H1 (cell line): ENCODE data around the gene NRXN2. TPM values are rescaled to one million over a fixed set of nuclear protein-coding genes. Genes with fewer than 3 reads are reported as not detected.
A peak's percentile ranks its signal among the peaks of the same experiment; 100 is the strongest.

ENCODE experiments used
- CTCF ChIA-PET: fragments of 300-600 bp; sonication (Branson Sonifier 250); formaldehyde crosslinking; loops from one replicate; lab custom pipeline; 2021; ENCODE audit not compliant: partially characterized antibody; lab: Charles Lee
- POLR2A ChIA-PET: fragments of 300-600 bp; sonication (Branson Sonifier 250); formaldehyde crosslinking; loops from one replicate; lab custom pipeline; 2021; ENCODE audit warnings: inconsistent platforms; ENCODE audit not compliant: partially characterized antibody; lab: Charles Lee
- DNase-seq, 2 experiments: peaks; one replicate each; pipeline versions ENCODE4 v3.0.0 to v3.0.0-alpha.2; 2010 to 2022; ENCODE audit warnings: low spot score in 2 of 2, low read depth in 1 of 2, mixed read lengths in 1 of 2
- FAIRE-seq: peaks from 2 replicates; lab custom pipeline; 2011; peaks lifted over from hg19 to GRCh38; lab: Jason Lieb, UNC
- H2AFZ ChIP-seq: 2 replicates; pipeline ENCODE4 v1.8.1; 2012; ENCODE audit warnings: low read length, inconsistent platforms
- H2AK5ac ChIP-seq: 2 replicates; pipeline ENCODE4 v1.6.1; 2013; ENCODE audit warnings: low read depth, low read length
- H2BK120ac ChIP-seq: replicated peaks from 2 replicates; pipeline ENCODE3; 2013; ENCODE audit warnings: low read depth, low read length, inconsistent platforms
- H2BK12ac ChIP-seq: 2 replicates; pipeline ENCODE4 v1.6.1; 2013; ENCODE audit warnings: low read depth, low read length
- H2BK15ac ChIP-seq: 2 replicates; pipeline ENCODE4 v1.6.1; 2013; ENCODE audit warnings: low read length
- H2BK20ac ChIP-seq: 2 replicates; pipeline ENCODE4 v1.6.1; 2013; ENCODE audit warnings: low read length
- H2BK5ac ChIP-seq: 2 replicates; pipeline ENCODE4 v1.6.1; 2013; ENCODE audit warnings: low read depth, low read length
- H3K14ac ChIP-seq: 2 replicates; pipeline ENCODE4 v1.6.1; 2013; ENCODE audit warnings: inconsistent platforms; ENCODE audit not compliant: insufficient read length
- H3K18ac ChIP-seq: 2 replicates; pipeline ENCODE4 v1.6.1; 2013; ENCODE audit warnings: low read length; ENCODE audit errors: extremely low read depth
- H3K23ac ChIP-seq: 2 replicates; pipeline ENCODE4 v1.6.1; 2013; ENCODE audit warnings: inconsistent platforms; ENCODE audit not compliant: insufficient read length
- H3K23me2 ChIP-seq: 2 replicates; pipeline ENCODE4 v1.6.1; 2013; ENCODE audit warnings: low read depth, low read length
- H3K27ac ChIP-seq: 2 replicates; pipeline ENCODE4 v1.6.1; 2011; ENCODE audit warnings: low read depth, low read length, inconsistent platforms
- H3K27me3 ChIP-seq, 4 experiments: replicated peaks in 1 of 4; 1 replicate in 1 of 4; 2 replicates in 3 of 4; pipeline versions ENCODE4 v1.6.1 to v1.8.1; 2011 to 2013; ENCODE audit warnings: low read length in 3 of 4, mild to moderate bottlenecking in 3 of 4, inconsistent platforms in 2 of 4, mixed read lengths in 2 of 4, moderate library complexity in 1 of 4; ENCODE audit not compliant: control insufficient read depth in 3 of 4, insufficient read depth in 3 of 4; ENCODE audit errors: extremely low read depth in 1 of 4
- H3K36me3 ChIP-seq, 4 experiments: 2 replicates each; pipeline versions ENCODE4 v1.6.1 to v1.8.1; 2011 to 2013; ENCODE audit warnings: mild to moderate bottlenecking in 4 of 4, low read length in 3 of 4, moderate library complexity in 2 of 4, control low read depth in 1 of 4, inconsistent platforms in 1 of 4; ENCODE audit not compliant: insufficient read depth in 4 of 4, control insufficient read depth in 2 of 4
- H3K4ac ChIP-seq: replicated peaks from 2 replicates; pipeline ENCODE3; 2013; ENCODE audit warnings: low read length, low read depth, mixed read lengths, inconsistent platforms; ENCODE audit not compliant: insufficient read length
- H3K4me1 ChIP-seq, 4 experiments: replicated peaks in 1 of 4; 1 replicate in 1 of 4; 2 replicates in 3 of 4; pipeline versions ENCODE4 v1.6.1 to v1.8.1; 2011 to 2013; ENCODE audit warnings: low read length in 3 of 4, inconsistent platforms in 2 of 4, mixed read lengths in 1 of 4; ENCODE audit not compliant: insufficient read depth in 4 of 4, control insufficient read depth in 3 of 4
- H3K4me2 ChIP-seq, 2 experiments: 2 replicates each; pipeline versions ENCODE4 v1.6.1 to v1.8.1; 2011 to 2013; ENCODE audit warnings: low read depth in 2 of 2, low read length in 2 of 2, control low read depth in 1 of 2, inconsistent platforms in 1 of 2, mild to moderate bottlenecking in 1 of 2; ENCODE audit not compliant: insufficient read depth in 1 of 2
- H3K4me3 ChIP-seq, 4 experiments: fragments of 200-600, 300-600 bp in 1 of 4; sonication (generic), shearing (Covaris generic), sonication (Bioruptor Twin) in 1 of 4; 2 replicates each; pipeline versions ENCODE4 v1.5.1 to v1.8.1; 2011 to 2016; ENCODE audit warnings: low read length in 4 of 4, low read depth in 3 of 4, control low read depth in 2 of 4, inconsistent platforms in 2 of 4, mild to moderate bottlenecking in 2 of 4, mixed read lengths in 1 of 4, moderate library complexity in 1 of 4; ENCODE audit not compliant: insufficient read depth in 2 of 4; ENCODE audit errors: extremely low read depth in 1 of 4
- H3K56ac ChIP-seq: replicated peaks from 2 replicates; pipeline ENCODE3; 2013; ENCODE audit warnings: low read depth, mild to moderate bottlenecking, mixed read lengths, low read length, inconsistent platforms; ENCODE audit not compliant: insufficient read length
- H3K79me1 ChIP-seq: 2 replicates; pipeline ENCODE4 v1.6.1; 2013; ENCODE audit warnings: low read depth, low read length, control low read depth
- H3K79me2 ChIP-seq, 2 experiments: 2 replicates each; pipeline versions ENCODE4 v1.6.1 to v1.8.1; 2012 to 2013; ENCODE audit warnings: low read length in 2 of 2, mild to moderate bottlenecking in 2 of 2, inconsistent platforms in 1 of 2; ENCODE audit not compliant: insufficient read depth in 2 of 2, control insufficient read depth in 1 of 2
- H3K9ac ChIP-seq, 4 experiments: replicated peaks in 1 of 4; 1 replicate in 1 of 4; 2 replicates in 3 of 4; pipeline versions ENCODE4 v1.6.1 to v1.8.1; 2011 to 2013; ENCODE audit warnings: low read depth in 3 of 4, low read length in 3 of 4, control low read depth in 2 of 4, mild to moderate bottlenecking in 2 of 4, moderate library complexity in 2 of 4, inconsistent platforms in 1 of 4; ENCODE audit errors: extremely low read depth in 1 of 4
- H3K9me3 ChIP-seq, 2 experiments: 2 replicates each; pipeline versions ENCODE4 v1.6.1 to v1.8.1; 2012 to 2013; ENCODE audit warnings: mild to moderate bottlenecking in 2 of 2, moderate library complexity in 2 of 2, control low read depth in 1 of 2, inconsistent platforms in 1 of 2, low read depth in 1 of 2, low read length in 1 of 2, mixed read lengths in 1 of 2; ENCODE audit not compliant: insufficient read depth in 2 of 2
- H4K20me1 ChIP-seq, 2 experiments: replicated peaks in 1 of 2; 2 replicates each; pipeline versions ENCODE3 to v1.8.1; 2011 to 2013; ENCODE audit warnings: inconsistent platforms in 2 of 2, low read length in 2 of 2, mild to moderate bottlenecking in 1 of 2; ENCODE audit not compliant: insufficient read depth in 2 of 2, control insufficient read depth in 1 of 2
- H4K5ac ChIP-seq: 2 replicates; pipeline ENCODE4 v1.6.1; 2013; ENCODE audit warnings: low read length, low read depth, mixed read lengths, inconsistent platforms; ENCODE audit not compliant: insufficient read length
- H4K8ac ChIP-seq: 2 replicates; pipeline ENCODE4 v1.8.0; 2013; ENCODE audit warnings: mild to moderate bottlenecking, moderate library complexity, low read length, inconsistent platforms; ENCODE audit not compliant: insufficient read depth; ENCODE audit errors: extremely low read depth
- H4K91ac ChIP-seq: replicated peaks from 2 replicates; pipeline ENCODE3; 2013; ENCODE audit warnings: low read length, mixed read lengths, inconsistent platforms; ENCODE audit not compliant: insufficient read length
- BACH1 ChIP-seq: IDR thresholded peaks from 2 replicates; pipeline ENCODE4 v1.6.1; 2012; ENCODE audit warnings: low read length, improper control_type of control experiment
- CREB1 ChIP-seq: IDR thresholded peaks from 2 replicates; pipeline ENCODE4 v1.6.1; 2012; ENCODE audit warnings: inconsistent platforms
- EP300 ChIP-seq, 2 experiments: IDR thresholded peaks; 1 replicate in 1 of 2; 2 replicates in 1 of 2; pipeline ENCODE4 v1.6.1; 2011 to 2012; ENCODE audit warnings: low read depth in 2 of 2, low read length in 2 of 2, mild to moderate bottlenecking in 2 of 2, borderline replicate concordance in 1 of 2, inconsistent platforms in 1 of 2, moderate library complexity in 1 of 2
- GABPA ChIP-seq: IDR thresholded peaks from 2 replicates; pipeline ENCODE4 v1.6.1; 2011; ENCODE audit warnings: mild to moderate bottlenecking, low read length, moderate library complexity, borderline replicate concordance; ENCODE audit not compliant: insufficient read depth
- HDAC6 ChIP-seq: IDR thresholded peaks from one replicate; pipeline ENCODE4 v1.7.1; 2012; ENCODE audit warnings: low read depth, mild to moderate bottlenecking, inconsistent platforms, low read length, moderate library complexity
- SIN3A ChIP-seq, 2 experiments: IDR thresholded peaks in 1 of 2; conservative IDR thresholded peaks in 1 of 2; 2 replicates each; pipeline ENCODE4 v1.6.1; 2011 to 2012; ENCODE audit warnings: low read length in 2 of 2, improper control_type of control experiment in 1 of 2, low read depth in 1 of 2, mild to moderate bottlenecking in 1 of 2
- SIX5 ChIP-seq: IDR thresholded peaks from 2 replicates; pipeline ENCODE4 v1.6.1; 2011; ENCODE audit warnings: mild to moderate bottlenecking, low read depth, low read length
- SP1 ChIP-seq: IDR thresholded peaks from 2 replicates; pipeline ENCODE4 v1.6.1; 2011; ENCODE audit warnings: low read depth, low read length
- SP2 ChIP-seq: IDR thresholded peaks from 2 replicates; pipeline ENCODE4 v1.6.1; 2012; ENCODE audit warnings: mild to moderate bottlenecking, low read length, inconsistent platforms
- WGBS, 2 experiments: shearing (Covaris generic) in 1 of 2; methylation state at CpG; one replicate each; pipeline versions ENCODE4 v1.1.6 to v1.1.7; 2013 to 2015; ENCODE audit warnings: low lambda C conversion rate in 2 of 2, mixed read lengths in 2 of 2, inconsistent platforms in 1 of 2, low coverage in 1 of 2, missing lambda C conversion rate in 1 of 2; ENCODE audit not compliant: insufficient replicate concordance in 2 of 2, insufficient coverage in 1 of 2, insufficient read length in 1 of 2; ENCODE audit errors: extremely low coverage in 1 of 2, missing lambda C conversion rate in 1 of 2; 5-methylcytosine and 5-hydroxymethylcytosine counted together
- long read RNA-seq, 2 experiments: library from RNA in 1 of 2; library from capped mRNA in 1 of 2; stranded (forward); transcript quantifications; one replicate each; pipeline ENCODE4 v2.0.0, GENCODE V29; 2021; ENCODE audit warnings: inconsistent platforms in 1 of 2
- polyA minus RNA-seq, 3 experiments: library from RNA; depleted of rRNA, polyadenylated mRNA; stranded (reverse); fragments of >200 nt; gene quantifications; 1 replicate in 2 of 3; 2 replicates in 1 of 3; pipeline ENCODE4 v1.2.3, GENCODE V29; 2011
- polyA plus RNA-seq, 7 experiments: library from polyadenylated mRNA; depleted of rRNA in 3 of 7; stranded (reverse) in 5 of 7; unstranded in 2 of 7; fragments of >200 nt in 5 of 7; fragments of 200-250 nt in 2 of 7; gene quantifications; 1 replicate in 5 of 7; 2 replicates in 1 of 7; 4 replicates in 1 of 7; pipeline versions ENCODE4 v1.2.1 to v1.2.3, GENCODE V29; 2011 to 2013; ENCODE audit warnings: missing spikeins in 2 of 7, mixed read lengths in 2 of 7
- total RNA-seq: library from RNA; stranded (reverse); fragmentation: NEBNext Ultra II Directional; extraction: Animal tissue kit (Norgen Biotek cat#: 25700); gene quantifications from 2 replicates; pipeline ENCODE4 v1.2.1, GENCODE V29; 2021

The NRXN2 gene
- total RNA-seq, result 11.4 and 11.5 TPM in 2 replicates
- polyA plus RNA-seq (2011; rRNA removed), result 1.3 and 5.7 TPM in 2 replicates
- polyA plus RNA-seq (2011; cell fraction: cytosol; rRNA removed), result 2.4 TPM
- 7.0 TPM for polyA plus RNA-seq (2011; cell fraction: nucleus; rRNA removed)
- polyA plus RNA-seq (2012, experiment 1 of 2), result 6.8 to 12.4 TPM (median 9.6 TPM) in 4 replicates
- 4.9 TPM for polyA plus RNA-seq (2012, experiment 2 of 2)
- polyA plus RNA-seq (2013, experiment 1 of 2), result 11.2 TPM
- polyA plus RNA-seq (2013, experiment 2 of 2), result 12.9 TPM
- 10.7 and 12.0 TPM in 2 replicates for polyA minus RNA-seq (2011; rRNA and poly(A)+ RNA removed)
- polyA minus RNA-seq (2011; cell fraction: cytosol; rRNA and poly(A)+ RNA removed), result 8.7 TPM
- polyA minus RNA-seq (2011; cell fraction: nucleus; rRNA and poly(A)+ RNA removed), result 10.3 TPM
- long read RNA-seq, experiment 1, partial matches to known transcripts, result 2 of 5 reads
- long read RNA-seq, experiment 1, other reads (novel, unspliced or antisense), result 3 of 5 reads
- long read RNA-seq, experiment 2, result 0 reads

DNA sequence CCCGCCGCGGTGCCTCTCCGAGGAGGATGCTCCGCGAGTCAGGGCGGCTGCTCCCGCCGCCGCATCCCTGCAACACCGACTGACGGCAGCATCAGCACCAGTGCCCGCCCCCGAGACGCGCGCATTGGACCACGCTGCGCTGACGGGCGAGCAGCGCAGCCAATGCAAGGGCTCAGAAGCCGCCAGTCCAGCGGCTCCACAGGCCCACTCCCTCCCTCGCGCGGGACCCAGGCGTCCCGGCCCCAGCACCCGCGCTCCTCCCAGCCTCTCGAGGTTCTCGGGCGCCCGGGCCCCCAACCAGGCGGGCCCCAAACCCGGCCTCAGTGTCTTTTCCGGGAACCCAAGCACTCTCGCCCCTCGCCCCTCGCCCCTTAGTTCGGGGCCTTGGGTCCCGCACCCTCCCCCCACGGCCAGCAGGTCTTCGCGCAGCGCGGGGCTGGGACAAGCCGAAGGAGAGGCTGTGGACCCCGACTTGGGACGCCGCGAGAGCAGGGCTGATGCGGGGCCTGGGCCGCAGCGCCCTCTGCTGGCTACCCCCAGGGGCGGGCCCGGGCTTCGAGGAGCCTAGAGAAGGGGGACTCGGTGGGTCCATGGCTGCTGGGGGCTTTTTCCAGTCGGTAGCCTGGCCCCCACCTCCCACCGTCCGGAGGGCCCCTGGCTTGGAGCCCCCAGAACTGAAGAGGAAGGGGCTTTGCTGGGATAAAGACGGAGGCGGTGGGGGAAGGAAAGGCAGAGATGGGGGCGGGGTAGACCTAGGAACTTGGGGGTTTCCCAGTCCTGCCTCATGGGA lies at the start of gene NRXN2:
TSS of gene NRXN2 (minus strand) at position 81 of the 790 bp plus-strand sequence. CDS start 9,498 bp downstream, outside the sequence.
- Histone ChIP-seq H4K5ac (peak within 1 kb of the TSS; percentile 46), H3K23me2 (peaks cover 8% of the 10 kb centered on the region; the same call in 1 of the 2 replicates), H2BK120ac (peak within 1 kb of the TSS; percentile 48), H3K14ac (no peak within 1 kb of the TSS), H4K8ac (peak within 1 kb of the TSS; percentile 66), H4K91ac (peak within 1 kb of the TSS; percentile 79), H3K9ac (peak within 1 kb of the TSS in 3 of 4 experiments; percentile 34 to 57 (median 48); a peak in 4 of 7 replicates), H3K23ac (no peak within 1 kb of the TSS), H2BK15ac (peak within 1 kb of the TSS; percentile 21), H3K79me1 (peaks cover 4% of the 10 kb centered on the region; the same call in 1 of the 2 replicates), H3K4me3 (peak within 1 kb of the TSS; percentile 35 to 83 (median 47)), H3K9me3 (no peaks in the 10 kb centered on the region), H3K56ac (peak within 1 kb of the TSS; percentile 7), H3K36me3 (no peaks in the 10 kb centered on the region), H3K79me2 (no peaks in the 10 kb centered on the region), H3K18ac (peak within 1 kb of the TSS; percentile 60; the same call in 1 of the 2 replicates), H2BK12ac (peak within 1 kb of the TSS; percentile 99; the same call in 1 of the 2 replicates), H3K4ac (no peak within 1 kb of the TSS), H2BK5ac (no peak within 1 kb of the TSS; the same call in 1 of the 2 replicates), H3K4me1 (peaks cover 10 to 33% (median 25%) of the 10 kb centered on the region in 4 experiments), H2AFZ (no peak within 1 kb of the TSS), H3K4me2 (peak within 1 kb of the TSS; percentile 1 to 80; a peak in 3 of 4 replicates), H3K27ac (peak within 1 kb of the TSS; percentile 58; the same call in 1 of the 2 replicates), H2AK5ac (no peak within 1 kb of the TSS), H4K20me1 (no peaks in the 10 kb centered on the region), H3K27me3 (peaks cover 7 to 20% (median 16%) of the 10 kb centered on the region in 4 experiments), H2BK20ac (no peak within 1 kb of the TSS; the same call in 1 of the 2 replicates)
- 4% methylated on average over 52 of the region's 66 CpGs; no CpG with 5 or more reads in 1 of the 2 experiments for WGBS, 2 experiments
- DNase-seq, result peak in 1 of 2 experiments; percentile 97
- POLR2A ChIA-PET, result interaction anchor here (1.6 kb wide), 1 partner anchor 10 kb away, joined by 4 read pairs; no protein-coding TSS in a partner anchor
- FAIRE-seq, result no peak
- CTCF ChIA-PET, result no interaction called here
- TF ChIP-seq SP1, result peak; percentile 88
- TF ChIP-seq SIX5, result no peak
- TF ChIP-seq EP300 (IDR thresholded peaks at IDR 0.05; ENCODE audit: borderline replicate concordance in 1 of 2, low read depth in 2 of 2, low read length in 2 of 2), result peak in 1 of 2 experiments; percentile 47; a peak in 1 of 3 replicates
- TF ChIP-seq SIN3A (conservative IDR thresholded peaks at IDR 0.05 in 1 of 2, IDR thresholded peaks at IDR 0.05 in 1 of 2; ENCODE audit: low read depth in 1 of 2, low read length in 2 of 2), result peak in 1 of 2 experiments; percentile 73; a peak in 2 of 4 replicates
- peak; percentile 71 for TF ChIP-seq CREB1
- peak; percentile 62; the same call in 1 of the 2 replicates for TF ChIP-seq BACH1
- peak; percentile 65; the same call in 1 of the 2 replicates for TF ChIP-seq GABPA
- TF ChIP-seq SP2, result peak; percentile 55
- TF ChIP-seq HDAC6, result no peak
